HepG2 (cell line): ENCODE measurements around the gene TTC28.
"Not testable (repeated sequence)": the region's sequence is repeated elsewhere in the genome, so short reads cannot be mapped to it uniquely, and the experiment has no call there.

Source experiments
- CTCF ChIP-seq: sonication (generic); formaldehyde crosslinking; IDR thresholded peaks from 2 replicates; pipeline ENCODE4 v1.5.0; 2020; ENCODE audit warnings: mild to moderate bottlenecking, missing genetic modification reagents, moderate library complexity
- IKZF1 ChIP-seq: fragments of 450-650 bp; IDR thresholded peaks from 2 replicates; pipeline ENCODE4 v1.7.1; 2016
- TBX3 ChIP-seq: fragments of 450-650 bp; IDR thresholded peaks from 2 replicates; pipeline ENCODE4 v1.6.1; 2017; ENCODE audit warnings: antibody characterized with exemption, mild to moderate bottlenecking, inconsistent platforms, borderline replicate concordance
- USF2 ChIP-seq, 2 experiments: sonication (generic) in 1 of 2; formaldehyde crosslinking in 1 of 2; IDR thresholded peaks; 2 replicates each; pipeline versions ENCODE4 v1.5.1 to v1.6.1; 2011 to 2020; ENCODE audit warnings: borderline replicate concordance in 1 of 2, low read depth in 1 of 2, low read length in 1 of 2, mild to moderate bottlenecking in 1 of 2, missing genetic modification reagents in 1 of 2, moderate library complexity in 1 of 2

DNA sequence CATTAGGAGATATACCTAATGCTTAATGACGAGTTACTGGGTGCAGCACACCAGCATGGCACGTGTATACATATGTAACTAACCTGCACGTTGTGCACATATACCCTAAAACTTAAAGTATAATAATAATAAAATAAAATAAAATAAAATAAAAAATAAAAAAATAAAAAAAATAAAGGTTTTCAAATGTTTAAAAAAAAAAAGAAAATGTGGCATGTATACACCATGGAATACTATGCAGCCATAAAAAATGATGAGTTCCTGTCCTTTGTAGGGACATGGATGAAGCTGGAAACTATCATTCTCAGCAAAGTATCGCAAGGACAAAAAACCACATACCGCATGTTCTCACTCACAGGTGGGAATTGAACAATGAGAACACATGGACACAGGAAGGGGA, 590.1 kb downstream of the TTC28 start:
- not testable (repeated sequence) for TF ChIP-seq CTCF; IKZF1; TBX3; USF2 (IDR thresholded peaks at IDR 0.05; ENCODE audit: low read depth, low read length); USF2 (CRISPR knock-in tag; IDR thresholded peaks at IDR 0.05; ENCODE audit: borderline replicate concordance)
